Measurements from ENCODE around the gene FCSK. TPM values are rescaled to one million over a fixed set of nuclear protein-coding genes. Genes with fewer than 3 reads are reported as not detected.

The FCSK gene
- total and polyA plus RNA-seq, 9 donors: 5.1 to 29.4 (median 20.0) TPM

- no peaks in the 10 kb centered on the region for H3K9me3 ChIP-seq
- H3K4me1 ChIP-seq (ENCODE audit: insufficient read depth): peaks cover 4% of the 10 kb centered on the region
- H3K27me3 ChIP-seq: no peaks in the 10 kb centered on the region
- intact Hi-C loops (cut with DNase I): no loop called here
- no peak for DNase-seq
- no peak overlapping the region for H3K27ac ChIP-seq
- no peak overlapping the region for H3K4me3 ChIP-seq
- no peaks in the 10 kb centered on the region for H3K36me3 ChIP-seq
- 86 to 94% (median 90%) methylated on average over 8 of the region's 8 CpGs for WGBS, 3 donors
- TF ChIP-seq, protein P1, sequence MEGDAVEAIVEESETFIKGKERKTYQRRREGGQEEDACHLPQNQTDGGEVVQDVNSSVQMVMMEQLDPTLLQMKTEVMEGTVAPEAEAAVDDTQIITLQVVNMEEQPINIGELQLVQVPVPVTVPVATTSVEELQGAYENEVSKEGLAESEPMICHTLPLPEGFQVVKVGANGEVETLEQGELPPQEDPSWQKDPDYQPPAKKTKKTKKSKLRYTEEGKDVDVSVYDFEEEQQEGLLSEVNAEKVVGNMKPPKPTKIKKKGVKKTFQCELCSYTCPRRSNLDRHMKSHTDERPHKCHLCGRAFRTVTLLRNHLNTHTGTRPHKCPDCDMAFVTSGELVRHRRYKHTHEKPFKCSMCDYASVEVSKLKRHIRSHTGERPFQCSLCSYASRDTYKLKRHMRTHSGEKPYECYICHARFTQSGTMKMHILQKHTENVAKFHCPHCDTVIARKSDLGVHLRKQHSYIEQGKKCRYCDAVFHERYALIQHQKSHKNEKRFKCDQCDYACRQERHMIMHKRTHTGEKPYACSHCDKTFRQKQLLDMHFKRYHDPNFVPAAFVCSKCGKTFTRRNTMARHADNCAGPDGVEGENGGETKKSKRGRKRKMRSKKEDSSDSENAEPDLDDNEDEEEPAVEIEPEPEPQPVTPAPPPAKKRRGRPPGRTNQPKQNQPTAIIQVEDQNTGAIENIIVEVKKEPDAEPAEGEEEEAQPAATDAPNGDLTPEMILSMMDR (IDR thresholded peaks at IDR 0.05): no peak
- no peak for TF ChIP-seq EP300 (IDR thresholded peaks at IDR 0.05)
- TF ChIP-seq POLR2A (IDR thresholded peaks at IDR 0.05): no peak
These were observed 13.2 kb downstream of the FCSK start for GRCh38 chr16:70467608-70468007.

- Histone ChIP-seq H3K4me3 (no peak overlapping the region), H3K36me3 (no peaks in the 10 kb centered on the region), H3K4me1 (ENCODE audit: insufficient read depth) (peaks cover 4% of the 10 kb centered on the region), H3K27me3 (no peaks in the 10 kb centered on the region), H3K9me3 (no peaks in the 10 kb centered on the region), H3K27ac (no peak overlapping the region)
- 93 to 97% (median 95%) methylated on average over 16 of the region's 16 CpGs for WGBS, 3 donors
- no peak for DNase-seq
- no peak for TF ChIP-seq EP300 (IDR thresholded peaks at IDR 0.05)
- TF ChIP-seq, protein P1 (IDR thresholded peaks at IDR 0.05): no peak
- intact Hi-C loops (cut with DNase I): no loop called here
These were observed 14.6 kb downstream of the FCSK start for GRCh38 chr16:70468776-70469525.

DNA sequence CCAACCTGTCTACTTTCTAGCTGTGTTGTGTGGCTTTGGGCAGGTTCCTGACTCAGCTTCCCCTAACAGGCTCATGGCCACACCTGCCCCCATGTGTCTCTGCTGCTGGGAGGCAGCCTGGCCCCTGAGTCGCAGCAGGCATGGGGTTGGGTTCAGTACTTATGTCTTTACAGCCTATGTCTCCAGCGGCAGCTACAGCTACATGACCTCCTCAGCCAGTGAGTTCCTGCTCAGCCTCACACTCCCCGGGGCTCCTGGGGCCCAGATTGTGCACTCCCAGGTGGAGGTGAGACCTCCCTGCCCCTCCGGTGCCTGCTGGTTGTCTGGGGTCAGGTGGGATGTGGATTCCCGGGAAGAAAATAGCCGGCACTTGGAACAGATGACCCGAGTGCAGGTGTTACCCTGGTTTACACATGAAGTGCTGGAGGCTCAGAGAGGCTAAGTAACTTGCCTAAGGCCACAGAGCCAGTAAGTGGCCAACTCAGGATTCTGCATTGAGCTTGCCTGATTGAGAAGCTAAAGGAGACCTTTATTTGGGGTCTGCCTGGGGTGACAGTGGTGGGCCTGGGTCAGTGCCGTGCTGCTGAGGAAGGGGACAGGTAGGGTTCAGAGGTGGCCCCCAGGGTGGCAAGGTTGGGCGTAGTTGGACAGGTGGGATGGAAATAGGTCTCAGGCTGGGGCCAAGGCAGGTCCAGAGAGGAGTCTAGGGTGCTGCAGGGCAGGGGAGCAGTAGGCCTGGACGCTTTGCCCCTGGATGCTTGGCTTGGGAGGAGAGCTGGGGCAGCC, 15.9 kb downstream of the FCSK start:
- DNase-seq: no peak
- H3K9me3 ChIP-seq: no peaks in the 10 kb centered on the region
- H3K4me1 ChIP-seq (ENCODE audit: insufficient read depth): peaks cover 4% of the 10 kb centered on the region
- no peaks in the 10 kb centered on the region for H3K36me3 ChIP-seq
- intact Hi-C loops (cut with DNase I): loop anchor here in 1 of 4 donors (5.0 kb wide), 1 partner anchor 98 kb away; no protein-coding TSS in a partner anchor
- no peak overlapping the region for H3K4me3 ChIP-seq
- H3K27ac ChIP-seq: no peak overlapping the region
- TF ChIP-seq, protein P1 (IDR thresholded peaks at IDR 0.05): no peak
- TF ChIP-seq POLR2A (IDR thresholded peaks at IDR 0.05) (no peak), EP300 (IDR thresholded peaks at IDR 0.05) (no peak)
- no peaks in the 10 kb centered on the region for H3K27me3 ChIP-seq
- WGBS, 3 donors: 83 to 90% (median 87%) methylated on average over 10 of the region's 10 CpGs

GRCh38 chr16:70470927-70471341, 16.5 kb downstream of the FCSK start:
- H3K9me3 ChIP-seq: no peaks in the 10 kb centered on the region
- TF ChIP-seq, protein P1 (IDR thresholded peaks at IDR 0.05): no peak
- no peak for TF ChIP-seq POLR2A (IDR thresholded peaks at IDR 0.05)
- TF ChIP-seq EP300 (IDR thresholded peaks at IDR 0.05): no peak
- DNase-seq: peak in 1 of 5 donors; percentile 62
- no peak overlapping the region for H3K4me3 ChIP-seq
- H3K36me3 ChIP-seq: no peaks in the 10 kb centered on the region
- intact Hi-C loops (cut with DNase I): loop anchor here in 1 of 4 donors (5.0 kb wide), 1 partner anchor 99 kb away; no protein-coding TSS in a partner anchor
- 55 to 68% (median 63%) methylated on average over 17 of the region's 17 CpGs for WGBS, 3 donors
- no peaks in the 10 kb centered on the region for H3K27me3 ChIP-seq
- no peak overlapping the region for H3K27ac ChIP-seq
- peaks cover 4% of the 10 kb centered on the region for H3K4me1 ChIP-seq (ENCODE audit: insufficient read depth)
